Activated naive CD8-positive, alpha-beta T cell treated with anti-CD3 and anti-CD28 coated beads, Interleukin-2, amount 10 ng/mL, durations not matched to agents 7 days and 5 days (primary cell): Measurements from ENCODE around the gene PPM1H. TPM values are rescaled to one million over a fixed set of nuclear protein-coding genes. Genes with fewer than 3 reads are reported as not detected.
"Not testable (repeated sequence)": the region's sequence is repeated elsewhere in the genome, so short reads cannot be mapped to it uniquely, and the experiment has no call there.

Experiments
- ATAC-seq: fragments of 150-1000 bp; cut with Tn5 transposase; one replicate; pipeline ENCODE4 v1.10.0; 2021; ENCODE audit warnings: low read depth, moderate library complexity
- POLR2A ChIA-PET: fragments of 350-600 bp; sonication (Branson Sonifier 250); formaldehyde crosslinking; loops from one replicate; lab custom pipeline; 2021; ENCODE audit warnings: antibody characterized with exemption; lab: Charles Lee
- DNase-seq: peaks from one replicate; pipeline ENCODE4 v3.0.0; 2021
- H3K27ac Mint-ChIP-seq: one replicate; pipeline ENCODE4 v1.8.0; 2022; ENCODE audit warnings: mild to moderate bottlenecking, mixed read lengths
- H3K27me3 Mint-ChIP-seq: one replicate; pipeline ENCODE4 v1.8.0; 2022; ENCODE audit warnings: mild to moderate bottlenecking, moderate library complexity, mixed read lengths
- H3K36me3 Mint-ChIP-seq: one replicate; pipeline ENCODE4 v1.8.0; 2021; ENCODE audit warnings: mild to moderate bottlenecking, mixed read lengths
- H3K4me1 Mint-ChIP-seq: one replicate; pipeline ENCODE4 v1.8.0; 2021; ENCODE audit warnings: mixed read lengths
- H3K4me3 Mint-ChIP-seq: one replicate; pipeline ENCODE4 v1.8.0; 2022; ENCODE audit warnings: mild to moderate bottlenecking, moderate library complexity, mixed read lengths
- H3K9me3 Mint-ChIP-seq: one replicate; pipeline ENCODE4 v1.8.0; 2021; ENCODE audit warnings: mixed read lengths
- total RNA-seq, 2 experiments: library from RNA; stranded (reverse); gene quantifications; one replicate each; pipeline ENCODE4 v1.2.3, GENCODE V29; 2021

PPM1H gene
- total RNA-seq, 2 experiments from 2014 or later, result 0.06 TPM; not detected in 1

DNA sequence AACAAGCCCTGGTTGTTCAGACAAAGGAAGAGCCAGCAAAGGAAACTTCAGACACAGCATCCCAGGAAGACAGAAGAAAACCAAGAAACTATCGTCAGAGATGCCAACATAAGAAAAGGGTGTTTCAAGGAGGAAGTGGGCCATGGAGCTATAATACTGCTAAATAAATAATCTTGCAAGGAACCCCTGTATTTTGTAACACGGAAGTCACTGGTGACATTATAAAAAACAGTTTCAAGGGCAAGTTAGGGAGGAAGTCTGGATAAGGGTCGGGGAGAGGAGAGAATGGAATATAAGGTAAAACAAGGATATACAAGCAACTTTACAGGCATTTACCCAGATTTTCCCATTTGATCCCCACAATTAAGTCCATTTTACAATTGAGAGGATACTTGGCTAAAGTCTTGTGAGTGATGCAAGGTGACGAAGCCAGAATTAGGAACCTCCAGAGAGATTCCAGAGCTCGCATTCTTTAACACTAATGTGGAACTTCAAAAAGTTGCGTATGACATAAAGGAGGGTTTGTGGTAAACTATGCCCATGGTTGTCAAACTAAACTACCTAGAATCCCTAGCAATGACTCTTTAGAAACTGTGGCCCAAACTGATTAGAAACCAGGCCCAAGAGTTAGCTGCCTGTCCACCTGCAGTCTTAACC, 46.4 kb downstream of the PPM1H start:
- Mint-ChIP-seq H3K27me3 (peaks cover 5% of the 10 kb centered on the region), H3K9me3 (peaks cover 1% of the 10 kb centered on the region), H3K4me1 (no peaks in the 10 kb centered on the region), H3K4me3 (no peak overlapping the region), H3K27ac (no peak overlapping the region), H3K36me3 (no peaks in the 10 kb centered on the region)
- DNase-seq, result no peak
- no peak for ATAC-seq
- POLR2A ChIA-PET, result no interaction called here

DNA sequence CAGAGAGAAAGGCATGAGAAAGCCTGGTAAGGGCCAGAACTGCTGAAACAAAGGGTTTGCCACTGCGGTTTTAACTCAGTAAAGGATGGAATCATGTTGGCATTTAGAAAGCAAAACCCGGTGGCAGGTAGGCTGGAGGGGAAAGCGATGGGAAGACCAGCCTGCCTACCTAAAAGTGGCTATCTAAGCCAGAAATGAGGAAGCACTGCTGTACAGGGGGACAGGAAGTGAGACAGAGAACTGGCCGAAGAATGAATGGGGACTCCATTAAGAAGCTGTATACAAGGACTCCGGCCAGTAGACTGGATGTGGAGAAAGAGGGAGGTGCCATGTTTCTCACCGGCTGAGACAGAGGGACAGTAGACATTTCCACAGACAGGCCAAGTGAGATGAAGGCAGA, 48.2 kb downstream of the PPM1H start:
- no peak for ATAC-seq

DNA sequence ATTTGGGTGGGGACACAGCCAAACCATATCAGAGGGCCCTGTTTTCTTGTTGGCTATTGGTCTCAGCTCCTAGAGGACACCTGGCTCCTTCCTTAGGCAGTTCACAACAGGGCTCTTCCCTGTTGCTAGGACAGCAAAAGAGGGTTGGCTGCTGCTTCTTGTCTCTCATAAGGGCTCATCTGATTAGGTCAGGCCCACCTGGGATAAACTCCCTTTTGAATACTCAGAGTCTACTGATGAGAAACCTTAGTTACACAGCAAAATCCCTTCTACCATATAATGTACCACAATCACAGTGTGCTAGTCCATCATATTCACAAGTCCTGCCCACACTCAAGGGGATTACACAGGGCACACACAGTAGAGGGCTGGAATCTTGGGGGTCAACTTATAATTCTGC, 49.7 kb downstream of the PPM1H start:
- Mint-ChIP-seq H3K27ac (no peak overlapping the region), H3K4me3 (no peak overlapping the region), H3K36me3 (no peaks in the 10 kb centered on the region), H3K9me3 (peaks cover 1% of the 10 kb centered on the region), H3K4me1 (no peaks in the 10 kb centered on the region), H3K27me3 (peaks cover 5% of the 10 kb centered on the region)
- POLR2A ChIA-PET, result no interaction called here
- DNase-seq, result no peak
- no peak for ATAC-seq

More for the DNA sequence above, 48.2 kb downstream of the PPM1H start:
- Mint-ChIP-seq H3K27ac (no peak overlapping the region), H3K36me3 (no peaks in the 10 kb centered on the region), H3K4me1 (no peaks in the 10 kb centered on the region), H3K27me3 (peaks cover 5% of the 10 kb centered on the region), H3K9me3 (peaks cover 1% of the 10 kb centered on the region), H3K4me3 (no peak overlapping the region)
- POLR2A ChIA-PET, result no interaction called here
- DNase-seq, result no peak

DNA sequence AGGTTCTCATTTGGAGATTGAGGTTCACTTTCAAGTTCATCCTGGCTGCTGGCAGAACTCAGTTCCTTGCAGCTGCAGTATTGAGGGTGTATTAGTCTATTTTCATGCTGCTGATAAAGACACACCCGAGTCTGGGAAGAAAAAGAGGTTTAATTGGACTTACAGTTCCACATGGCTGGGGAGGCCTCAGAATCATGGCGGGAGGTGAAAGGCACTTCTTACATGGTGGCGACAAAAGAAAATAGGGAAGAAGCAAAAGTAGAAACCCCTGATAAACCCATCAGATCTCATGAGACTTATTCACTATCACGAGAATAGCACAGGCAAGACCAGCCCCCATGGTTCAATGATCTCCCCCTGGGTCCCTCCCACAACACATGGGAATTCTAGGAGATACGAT, 50.1 kb downstream of the PPM1H start:
- DNase-seq, H3K9me3 Mint-ChIP-seq, POLR2A ChIA-PET, H3K27me3 Mint-ChIP-seq, H3K27ac Mint-ChIP-seq, ATAC-seq, H3K36me3 Mint-ChIP-seq, H3K4me1 Mint-ChIP-seq, H3K4me3 Mint-ChIP-seq: not testable (repeated sequence)

DNA sequence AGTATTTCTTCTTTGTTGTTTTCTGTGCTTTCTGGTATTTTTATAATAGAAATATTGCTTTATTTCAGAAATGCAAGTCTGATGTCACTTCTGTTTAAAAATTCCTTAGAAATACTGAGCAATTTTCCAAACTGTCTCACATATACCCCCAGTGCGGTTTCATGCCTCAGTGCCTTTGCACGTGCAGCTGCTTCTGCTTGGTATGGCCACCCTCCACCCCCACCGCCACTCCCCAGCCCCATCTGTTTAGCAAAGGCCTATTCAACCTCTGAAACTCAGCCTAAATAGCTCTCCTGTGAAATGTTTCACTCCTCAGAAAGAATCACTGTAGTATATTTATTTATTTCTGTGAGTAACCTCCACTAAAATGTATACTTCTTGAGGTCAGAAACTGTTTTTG, 52.3 kb downstream of the PPM1H start:
- no peak for ATAC-seq
- DNase-seq, result no peak
- POLR2A ChIA-PET, result no interaction called here
- Mint-ChIP-seq H3K36me3 (no peaks in the 10 kb centered on the region), H3K9me3 (no peaks in the 10 kb centered on the region), H3K27me3 (peaks cover under 1% of the 10 kb centered on the region), H3K4me1 (no peaks in the 10 kb centered on the region), H3K27ac (no peak overlapping the region), H3K4me3 (no peak overlapping the region)

DNA sequence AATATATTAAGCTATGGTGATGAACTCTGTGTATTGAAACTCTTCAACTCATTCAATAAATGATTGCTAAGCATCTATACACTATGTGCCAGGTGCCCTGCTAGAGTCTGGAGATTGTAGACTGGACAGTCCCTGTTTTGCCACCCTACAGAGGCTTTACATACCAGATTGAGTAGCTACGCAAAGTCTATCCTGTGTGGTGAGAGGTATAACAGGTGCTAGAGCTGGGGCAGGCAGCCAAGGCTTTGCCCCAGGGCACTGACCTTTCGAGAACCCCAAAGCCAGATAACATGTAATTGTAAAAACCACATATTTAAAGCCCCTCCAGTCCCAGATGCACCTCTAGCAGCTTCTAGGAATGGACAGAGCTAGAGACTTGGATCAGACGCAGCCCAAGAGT, 52.8 kb downstream of the PPM1H start:
- Mint-ChIP-seq H3K4me1 (no peaks in the 10 kb centered on the region), H3K27me3 (no peaks in the 10 kb centered on the region)
- POLR2A ChIA-PET, result no interaction called here

DNA sequence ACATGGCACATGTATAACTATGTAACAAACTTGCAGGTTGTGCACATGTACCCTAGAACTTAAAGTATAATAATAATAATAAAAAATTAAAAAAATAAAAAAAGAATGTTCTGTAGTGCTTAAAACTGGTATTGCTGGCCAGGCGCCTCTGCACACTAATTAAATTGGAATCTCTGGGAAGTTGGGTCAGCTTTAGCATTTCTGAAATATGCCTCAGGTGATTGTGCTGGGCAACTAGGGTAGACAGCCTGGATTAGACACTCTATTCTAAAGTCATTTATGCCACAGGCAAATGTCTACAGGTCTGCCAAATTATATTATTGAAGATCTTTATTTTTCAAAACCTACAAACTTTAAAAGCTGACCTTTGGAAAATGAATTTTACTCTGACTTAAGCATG, 55.3 kb downstream of the PPM1H start:
- no peak overlapping the region for H3K27ac Mint-ChIP-seq

More for the DNA sequence above, 52.8 kb downstream of the PPM1H start:
- H3K36me3 Mint-ChIP-seq, result no peaks in the 10 kb centered on the region
- H3K4me3 Mint-ChIP-seq, result no peak overlapping the region
- DNase-seq, result no peak
- no peak for ATAC-seq
- no peak overlapping the region for H3K27ac Mint-ChIP-seq
- no peaks in the 10 kb centered on the region for H3K9me3 Mint-ChIP-seq

DNA sequence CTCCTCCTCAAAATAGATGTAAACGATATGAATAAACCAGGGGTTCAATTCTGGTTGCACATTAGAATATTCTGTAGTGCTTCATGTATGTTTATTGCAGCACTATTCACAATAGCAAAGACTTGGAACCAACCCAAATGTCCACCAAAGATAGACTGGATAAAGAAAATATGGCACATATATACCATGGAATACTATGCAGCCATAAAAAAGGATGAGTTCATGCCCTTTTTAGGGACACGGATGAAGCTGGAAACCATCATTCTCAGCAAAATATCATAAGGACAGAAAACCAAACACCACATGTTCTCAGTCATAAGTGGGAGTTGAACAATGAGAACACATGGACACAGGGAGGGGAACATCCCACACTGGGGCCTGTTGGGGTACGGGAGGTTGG, 55.7 kb downstream of the PPM1H start:
- H3K36me3 Mint-ChIP-seq, H3K27ac Mint-ChIP-seq, ATAC-seq, H3K4me3 Mint-ChIP-seq, POLR2A ChIA-PET, H3K4me1 Mint-ChIP-seq, DNase-seq, H3K9me3 Mint-ChIP-seq, H3K27me3 Mint-ChIP-seq: not testable (repeated sequence)

More for the DNA sequence above, 55.3 kb downstream of the PPM1H start:
- H3K36me3 Mint-ChIP-seq, result no peaks in the 10 kb centered on the region
- POLR2A ChIA-PET, result no interaction called here
- ATAC-seq, result no peak
- no peak overlapping the region for H3K4me3 Mint-ChIP-seq
- no peaks in the 10 kb centered on the region for H3K4me1 Mint-ChIP-seq
- no peak for DNase-seq
- no peaks in the 10 kb centered on the region for H3K27me3 Mint-ChIP-seq
- no peaks in the 10 kb centered on the region for H3K9me3 Mint-ChIP-seq

DNA sequence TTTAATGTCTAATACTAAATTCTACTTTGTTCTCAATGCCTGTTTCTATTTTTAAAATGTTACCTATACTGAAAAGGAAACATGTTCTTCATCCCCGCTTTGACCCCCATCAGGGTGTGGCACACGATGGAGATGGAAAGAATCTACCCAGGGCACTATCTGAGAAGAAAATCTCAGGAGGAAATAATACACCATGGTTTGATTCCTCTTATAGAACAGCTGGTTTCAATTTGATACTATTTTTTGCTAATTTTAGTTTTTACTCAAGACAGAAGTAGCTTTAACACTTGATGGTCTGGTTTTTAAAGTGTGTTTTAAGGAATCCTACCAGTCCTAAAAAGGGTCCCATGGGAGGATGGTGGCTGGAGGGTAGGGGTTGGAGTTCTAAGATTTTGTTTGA, 56.7 kb downstream of the PPM1H start:
- no peaks in the 10 kb centered on the region for H3K9me3 Mint-ChIP-seq
- no peaks in the 10 kb centered on the region for H3K27me3 Mint-ChIP-seq
- H3K4me3 Mint-ChIP-seq, result no peak overlapping the region
- POLR2A ChIA-PET, result no interaction called here
- DNase-seq (no peak), ATAC-seq (no peak)
- no peaks in the 10 kb centered on the region for H3K4me1 Mint-ChIP-seq
- H3K36me3 Mint-ChIP-seq, result no peaks in the 10 kb centered on the region
- H3K27ac Mint-ChIP-seq, result no peak overlapping the region

DNA sequence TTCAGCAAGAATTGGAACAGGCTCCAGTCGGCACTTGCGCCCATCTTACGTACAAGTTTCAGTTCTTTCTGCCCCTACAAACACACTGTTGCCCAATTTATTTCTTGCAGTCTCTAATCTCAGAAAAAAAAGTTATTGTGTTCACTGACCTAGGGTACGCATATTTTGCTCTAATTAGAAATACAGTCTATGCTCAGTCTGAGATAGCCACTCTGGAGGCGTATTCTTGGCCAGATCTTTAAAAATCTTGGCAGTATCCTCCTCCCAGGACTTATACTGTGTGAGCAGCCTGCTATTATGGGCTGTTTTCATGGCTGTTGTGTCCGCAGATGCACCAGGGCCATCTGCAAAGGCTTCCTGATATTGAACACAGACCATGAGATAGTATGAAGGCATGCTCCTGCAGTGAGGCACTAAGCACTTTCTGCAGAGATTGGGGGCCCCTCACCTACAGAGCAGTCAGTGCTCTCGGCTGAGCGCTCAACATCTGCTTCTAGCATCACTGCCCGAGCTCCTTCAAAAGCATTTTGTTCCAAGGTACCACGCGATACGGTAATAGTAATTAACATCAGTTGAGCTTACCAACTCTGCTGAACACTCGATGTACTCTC, 57.9 kb downstream of the PPM1H start:
- Mint-ChIP-seq H3K27ac (no peak overlapping the region), H3K4me3 (no peak overlapping the region), H3K27me3 (no peaks in the 10 kb centered on the region), H3K9me3 (no peaks in the 10 kb centered on the region), H3K4me1 (no peaks in the 10 kb centered on the region), H3K36me3 (no peaks in the 10 kb centered on the region)
- no peak for DNase-seq
- ATAC-seq, result no peak
- POLR2A ChIA-PET, result no interaction called here

DNA sequence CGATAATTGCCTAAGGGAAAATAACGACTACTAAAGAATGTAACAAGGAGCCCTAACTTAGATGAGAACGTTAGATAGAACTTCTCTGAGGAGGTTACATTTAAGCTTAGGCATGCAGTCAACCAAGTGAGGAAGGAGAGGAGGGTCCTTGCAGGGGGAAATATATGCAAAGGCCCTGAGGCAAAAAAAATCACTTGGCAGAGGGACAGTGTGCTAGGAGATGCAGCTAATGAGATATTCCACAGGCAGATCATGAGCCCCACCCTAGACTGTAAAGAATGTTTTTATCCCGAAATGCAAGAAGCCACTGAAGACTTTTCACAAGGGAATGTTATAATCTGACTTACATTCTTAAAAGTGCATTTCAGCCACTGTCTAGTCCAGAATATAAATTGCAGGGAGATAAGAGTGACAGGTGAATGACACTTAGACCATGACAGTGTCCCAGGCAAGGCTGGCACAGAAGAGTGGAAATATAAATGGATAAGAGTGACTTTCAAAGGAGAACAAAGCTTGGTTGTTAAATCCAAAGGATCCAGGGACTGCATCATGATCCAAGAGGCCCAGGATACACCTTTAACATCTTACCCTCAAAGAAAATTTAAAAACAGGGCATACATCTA, 61.0 kb downstream of the PPM1H start:
- no peak for DNase-seq
- H3K9me3 Mint-ChIP-seq, result no peaks in the 10 kb centered on the region
- peaks cover 3% of the 10 kb centered on the region for H3K27me3 Mint-ChIP-seq
- H3K27ac Mint-ChIP-seq, result no peak overlapping the region
- no peak overlapping the region for H3K4me3 Mint-ChIP-seq
- POLR2A ChIA-PET, result no interaction called here
- H3K36me3 Mint-ChIP-seq, result no peaks in the 10 kb centered on the region
- no peak for ATAC-seq
- no peaks in the 10 kb centered on the region for H3K4me1 Mint-ChIP-seq

DNA sequence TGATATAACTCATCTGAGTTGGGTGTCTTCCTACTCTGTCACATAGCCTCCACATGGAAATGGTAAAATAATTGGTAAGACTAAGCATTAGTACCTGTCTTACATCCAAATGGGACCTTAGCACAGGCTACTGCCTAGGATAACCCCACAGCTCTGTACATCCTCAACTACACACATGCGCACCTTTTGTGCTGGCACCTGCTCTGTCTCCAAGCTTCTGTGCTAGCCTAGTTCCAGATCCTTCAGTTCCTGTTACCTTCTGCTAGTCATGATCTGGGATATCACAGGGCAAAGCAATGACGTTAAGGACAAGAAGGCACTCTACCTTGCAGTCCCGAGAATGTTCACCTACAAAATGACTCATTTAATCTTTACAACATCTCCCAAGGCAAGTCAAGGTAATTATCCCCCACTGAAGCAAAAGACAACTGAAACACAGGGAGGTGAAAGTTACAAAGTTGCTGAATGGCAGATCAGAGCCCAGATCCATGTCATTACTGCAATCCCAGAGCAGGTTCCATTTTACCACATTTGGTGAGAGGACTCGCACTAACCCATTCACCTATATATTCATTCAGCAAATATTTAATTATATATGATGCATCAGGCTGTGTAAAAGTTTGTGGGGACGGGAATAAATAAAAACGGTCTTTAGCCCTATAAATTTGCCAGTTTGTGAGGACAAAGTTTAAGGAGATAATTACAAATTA, 61.7 kb downstream of the PPM1H start:
- Mint-ChIP-seq H3K4me3 (no peak overlapping the region), H3K36me3 (no peaks in the 10 kb centered on the region), H3K9me3 (no peaks in the 10 kb centered on the region), H3K27ac (no peak overlapping the region), H3K27me3 (peaks cover 3% of the 10 kb centered on the region), H3K4me1 (no peaks in the 10 kb centered on the region)
- POLR2A ChIA-PET, result no interaction called here
- ATAC-seq (no peak), DNase-seq (no peak)

DNA sequence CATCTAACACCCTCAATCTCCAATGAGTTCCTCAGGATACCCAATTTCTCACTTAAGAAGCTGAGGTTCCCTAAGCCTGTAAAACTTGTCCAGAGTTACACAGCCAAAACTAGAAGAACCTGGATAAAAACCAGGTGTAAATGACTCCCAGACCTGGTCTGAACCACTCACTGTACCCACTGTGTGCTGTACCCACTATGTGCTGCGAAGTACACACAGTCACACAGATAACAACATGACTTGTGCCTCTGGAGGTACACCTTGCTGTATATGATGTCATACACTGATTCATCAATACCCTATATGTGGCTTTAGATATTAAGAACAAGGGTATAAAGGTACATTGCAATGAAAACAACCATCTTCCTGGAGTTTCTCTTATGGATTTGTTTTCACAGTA, 66.1 kb downstream of the PPM1H start:
- no peaks in the 10 kb centered on the region for H3K4me1 Mint-ChIP-seq
- no peak overlapping the region for H3K27ac Mint-ChIP-seq

More for the DNA sequence above, 66.1 kb downstream of the PPM1H start:
- Mint-ChIP-seq H3K27me3 (peaks cover 11% of the 10 kb centered on the region), H3K9me3 (no peaks in the 10 kb centered on the region), H3K36me3 (no peaks in the 10 kb centered on the region), H3K4me3 (no peak overlapping the region)
- DNase-seq (no peak), ATAC-seq (no peak)
- POLR2A ChIA-PET, result no interaction called here
